A549 (cell line): ENCODE results near the gene SERTAD2. TPM values are rescaled to one million over a fixed set of nuclear protein-coding genes. Genes with fewer than 3 reads are reported as not detected.

Experiments used
- ATAC-seq, 2 experiments: fragments of 200-7000 bp in 1 of 2; fragments of >200 bp in 1 of 2; cut with Nextera tagmentation in 1 of 2; cut with Tn5 transposase in 1 of 2; 3 replicates each; pipeline versions ENCODE4 v1.8.0 to v1.9.1; 2018 to 2020; ENCODE audit warnings: mild to moderate bottlenecking in 1 of 2, moderate library complexity in 1 of 2
- CTCF ChIA-PET: fragments of 300-600 bp; sonication (Branson Sonifier 250); formaldehyde crosslinking; extraction: SDS; loops from one replicate; lab custom pipeline; 2021; ENCODE audit warnings: antibody characterized with exemption, inconsistent platforms; lab: Yijun Ruan, JAX
- POLR2A ChIA-PET: fragments of 350-600 bp; formaldehyde crosslinking; extraction: SDS; loops from one replicate; lab custom pipeline; 2021; ENCODE audit warnings: antibody characterized with exemption, inconsistent platforms; lab: Yijun Ruan, JAX
- DNase-seq, 2 experiments: peaks; one replicate each; pipeline versions ENCODE4 v3.0.0 to v3.0.0-alpha.2; 2011 to 2016; ENCODE audit warnings: low read depth in 1 of 2, low spot score in 1 of 2
- FAIRE-seq: peaks from 2 replicates; lab custom pipeline; 2011; peaks lifted over from hg19 to GRCh38; lab: Jason Lieb, UNC
- H3K27ac ChIP-seq, 2 experiments: fragments of >200 bp; sonication (Bioruptor Twin); formaldehyde crosslinking; 3 replicates each; pipeline ENCODE4 v1.5.1; 2016 to 2017
- H3K4me1 ChIP-seq: fragments of >200 bp; sonication (Bioruptor Twin); formaldehyde crosslinking; 3 replicates; pipeline ENCODE4 v1.6.1; 2016
- H3K4me2 ChIP-seq: fragments of >200 bp; sonication (Bioruptor Twin); formaldehyde crosslinking; 3 replicates; pipeline ENCODE4 v1.6.1; 2016
- H3K4me3 ChIP-seq: fragments of >200 bp; sonication (Bioruptor Twin); formaldehyde crosslinking; 3 replicates; pipeline ENCODE4 v1.5.1; 2016
- H3K9me3 ChIP-seq: fragments of >200 bp; sonication (Bioruptor Twin); formaldehyde crosslinking; 3 replicates; pipeline ENCODE4 v1.6.1; 2016
- CBX2 ChIP-seq: fragments of 200-600 bp; sonication (generic); IDR thresholded peaks from 2 replicates; pipeline ENCODE4 v1.6.1; 2016; ENCODE audit warnings: low read depth, mild to moderate bottlenecking, borderline replicate concordance
- CBX8 ChIP-seq: fragments of 200-600 bp; sonication (generic); IDR thresholded peaks from 2 replicates; pipeline ENCODE4 v1.6.1; 2016
- CEBPB ChIP-seq, 2 experiments: fragments of >200 bp in 1 of 2; sonication (Bioruptor Twin) in 1 of 2; formaldehyde crosslinking in 1 of 2; IDR thresholded peaks; 2 replicates each; pipeline ENCODE4 v1.6.1; 2012 to 2016
- EHMT2 ChIP-seq: fragments of 200-600 bp; sonication (generic); IDR thresholded peaks from 2 replicates; pipeline ENCODE4 v1.6.1; 2016; ENCODE audit warnings: antibody characterized with exemption, low read depth, mild to moderate bottlenecking, moderate library complexity
- ESRRA ChIP-seq: fragments of 150-350 bp; IDR thresholded peaks from 2 replicates; pipeline ENCODE4 v1.6.1; 2014; ENCODE audit warnings: mild to moderate bottlenecking, low read length, borderline replicate concordance
- FOSB ChIP-seq: fragments of 250-450 bp; sonication (Bioruptor Pico); IDR thresholded peaks from 2 replicates; pipeline ENCODE4 v1.5.0; 2020; ENCODE audit warnings: mild to moderate bottlenecking, moderate library complexity
- FOSL2 ChIP-seq, 2 experiments: fragments of 450-650 bp in 1 of 2; fragments of >200 bp in 1 of 2; sonication (Bioruptor Twin) in 1 of 2; formaldehyde crosslinking; IDR thresholded peaks; 2 replicates each; pipeline versions ENCODE4 v1.5.0 to v1.6.1; 2016 to 2020; ENCODE audit warnings: mild to moderate bottlenecking in 1 of 2, moderate library complexity in 1 of 2
- HEYL ChIP-seq: fragments of 250-450 bp; sonication (Bioruptor Pico); IDR thresholded peaks from 2 replicates; pipeline ENCODE4 v1.8.0; 2021; ENCODE audit warnings: mild to moderate bottlenecking, moderate library complexity
- MAFK ChIP-seq: fragments of 450-650 bp; IDR thresholded peaks from 2 replicates; pipeline ENCODE4 v1.6.1; 2014; ENCODE audit not compliant: partially characterized antibody
- NPAS2 ChIP-seq: fragments of 250-450 bp; sonication (Bioruptor Pico); IDR thresholded peaks from 2 replicates; pipeline ENCODE4 v1.8.0; 2022; ENCODE audit warnings: mild to moderate bottlenecking, moderate library complexity, borderline replicate concordance
- POLR2A ChIP-seq: IDR thresholded peaks from 2 replicates; pipeline ENCODE4 v1.6.1; 2012; ENCODE audit warnings: mild to moderate bottlenecking, low read length
- POLR2AphosphoS2 ChIP-seq: conservative IDR thresholded peaks from 2 replicates; pipeline ENCODE4 v1.6.1; 2012; ENCODE audit warnings: low read length, improper control_type of control experiment, inconsistent platforms
- RCOR1 ChIP-seq: fragments of 150-350 bp; IDR thresholded peaks from 2 replicates; pipeline ENCODE4 v1.6.1; 2014; ENCODE audit warnings: antibody characterized with exemption, low read length, low read depth
- RFX5 ChIP-seq: fragments of 450-650 bp; IDR thresholded peaks from 2 replicates; pipeline ENCODE4 v1.7.1; 2014; ENCODE audit warnings: antibody characterized with exemption, mild to moderate bottlenecking, moderate library complexity
- SMC3 ChIP-seq: fragments of >200 bp; sonication (Bioruptor Twin); formaldehyde crosslinking; IDR thresholded peaks from 3 replicates; pipeline ENCODE4 v1.6.1; 2018; ENCODE audit warnings: inconsistent platforms
- SREBF2 ChIP-seq: fragments of 450-650 bp; IDR thresholded peaks from 2 replicates; pipeline ENCODE4 v1.6.1; 2014; ENCODE audit warnings: mild to moderate bottlenecking, moderate library complexity
- ZC3H11A ChIP-seq: fragments of 450-650 bp; IDR thresholded peaks from 2 replicates; pipeline ENCODE4 v1.6.1; 2014; ENCODE audit warnings: antibody characterized with exemption, mild to moderate bottlenecking
- ZNF302 ChIP-seq: fragments of 250-450 bp; sonication (Bioruptor Pico); IDR thresholded peaks from 2 replicates; pipeline ENCODE4 v1.9.0; 2021; ENCODE audit warnings: inconsistent platforms, mild to moderate bottlenecking, moderate library complexity
- WGBS: methylation state at CpG from one replicate; pipeline ENCODE4 v1.1.6; 2017; ENCODE audit errors: missing lambda C conversion rate; 5-methylcytosine and 5-hydroxymethylcytosine counted together
- polyA plus RNA-seq, 4 experiments: library from polyadenylated mRNA; depleted of rRNA in 3 of 4; stranded (reverse); fragments of >200 nt; fragmentation: RNase III in 1 of 4; extraction: RNeasy Plus Mini Kit Qiagen cat#74134 plus additional on column Dnase treatment in 1 of 4; gene quantifications; 2 replicates in 3 of 4; 3 replicates in 1 of 4; pipeline ENCODE4 v1.2.3, GENCODE V29; 2011 to 2017
- TF ChIP-seq, protein P1 (sequence below): fragments of 250-450 bp; sonication (Bioruptor Pico); IDR thresholded peaks from 2 replicates; pipeline ENCODE4 v1.5.0; 2021; ENCODE audit warnings: mild to moderate bottlenecking, moderate library complexity, borderline replicate concordance
- TF ChIP-seq, protein P2 (sequence below): fragments of 250-450 bp; sonication (Bioruptor Pico); IDR thresholded peaks from 2 replicates; pipeline ENCODE4 v1.5.0; 2020; ENCODE audit warnings: low read depth, mild to moderate bottlenecking, moderate library complexity
- TF ChIP-seq, protein P3 (sequence below): fragments of >200 bp; sonication (Bioruptor Twin); formaldehyde crosslinking; IDR thresholded peaks from 3 replicates; pipeline ENCODE4 v1.5.1; 2016

Gene SERTAD2
- polyA plus RNA-seq, 2 of the 4 experiments (the other 2 are of a cell fraction) = 11.8 TPM

DNA sequence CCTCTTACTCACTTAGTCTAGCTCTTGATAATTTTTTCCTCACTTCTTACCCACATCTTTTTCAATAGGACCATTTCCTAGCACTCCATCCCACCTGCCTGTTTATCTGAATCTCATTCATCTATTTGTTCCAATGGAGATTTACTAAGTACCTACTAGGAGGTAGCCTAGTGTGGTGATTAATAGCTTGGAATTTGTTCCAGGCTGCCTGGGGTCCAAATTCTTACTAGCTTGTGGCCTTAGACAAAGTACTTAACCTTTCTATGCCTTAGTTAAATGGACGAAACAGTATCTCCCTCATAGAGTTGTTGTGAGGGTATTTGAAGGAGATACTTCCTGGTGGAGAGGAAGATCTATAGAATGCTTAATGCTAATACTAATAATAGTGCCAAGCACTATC, 42.9 kb upstream of the SERTAD2 start (continued):
- no peak for TF ChIP-seq CBX2
- TF ChIP-seq RFX5 = no peak
- no peak for TF ChIP-seq NPAS2 (CRISPR knock-in tag)
- no peak for TF ChIP-seq ESRRA
- TF ChIP-seq, protein P1, sequence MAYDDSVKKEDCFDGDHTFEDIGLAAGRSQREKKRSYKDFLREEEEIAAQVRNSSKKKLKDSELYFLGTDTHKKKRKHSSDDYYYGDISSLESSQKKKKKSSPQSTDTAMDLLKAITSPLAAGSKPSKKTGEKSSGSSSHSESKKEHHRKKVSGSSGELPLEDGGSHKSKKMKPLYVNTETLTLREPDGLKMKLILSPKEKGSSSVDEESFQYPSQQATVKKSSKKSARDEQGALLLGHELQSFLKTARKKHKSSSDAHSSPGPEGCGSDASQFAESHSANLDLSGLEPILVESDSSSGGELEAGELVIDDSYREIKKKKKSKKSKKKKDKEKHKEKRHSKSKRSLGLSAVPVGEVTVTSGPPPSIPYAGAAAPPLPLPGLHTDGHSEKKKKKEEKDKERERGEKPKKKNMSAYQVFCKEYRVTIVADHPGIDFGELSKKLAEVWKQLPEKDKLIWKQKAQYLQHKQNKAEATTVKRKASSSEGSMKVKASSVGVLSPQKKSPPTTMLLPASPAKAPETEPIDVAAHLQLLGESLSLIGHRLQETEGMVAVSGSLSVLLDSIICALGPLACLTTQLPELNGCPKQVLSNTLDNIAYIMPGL = no peak
- no peak for TF ChIP-seq ZC3H11A
- TF ChIP-seq HEYL (CRISPR knock-in tag) = no peak
- TF ChIP-seq EHMT2 = no peak
- TF ChIP-seq CEBPB (IDR thresholded peaks at IDR 0.05) = no peak
- TF ChIP-seq SREBF2 = no peak

DNA sequence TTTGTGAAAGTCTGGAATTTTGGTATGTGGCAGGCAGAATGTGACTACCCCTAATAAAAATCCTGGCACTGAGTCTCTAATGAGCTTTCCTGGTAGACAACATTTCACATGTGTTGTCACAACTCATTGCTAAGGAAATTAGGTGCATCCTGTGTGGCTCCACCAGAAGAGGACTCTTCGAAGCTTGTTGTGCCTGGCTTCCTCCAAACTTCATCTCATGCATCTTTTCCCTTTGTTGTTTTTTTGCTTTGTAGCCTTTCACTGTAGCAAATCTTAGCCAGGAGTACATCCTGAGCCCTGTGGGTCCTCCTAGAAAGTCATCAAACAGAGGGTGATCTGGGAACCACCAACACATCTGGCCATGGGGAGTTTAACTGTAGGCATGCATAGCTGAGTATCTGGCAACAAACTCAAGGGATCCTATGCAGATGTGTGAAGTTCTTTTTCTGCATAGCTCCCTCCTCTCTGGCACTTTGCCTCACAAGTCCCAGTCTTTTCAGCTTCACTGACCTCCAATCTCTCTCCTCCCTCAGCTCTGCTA, 42.1 kb upstream of the SERTAD2 start:
- ChIA-PET POLR2A (interaction anchor here (1.6 kb wide), 1 partner anchor 40 kb away, joined by 4 read pairs; no protein-coding TSS in a partner anchor), CTCF (interaction anchor here (0.6 to 1.9 kb wide), 12 partner anchors 8 to 173 kb away, joined by 3 to 6 read pairs (median 4); no protein-coding TSS in a partner anchor)
- H3K4me1 ChIP-seq = peaks cover 20% of the 10 kb centered on the region
- no peak overlapping the region for H3K4me3 ChIP-seq
- 87% methylated on average over 1 of the region's 1 CpG for WGBS
- no peak overlapping the region for H3K27ac ChIP-seq
- H3K4me2 ChIP-seq = no peak overlapping the region
- ATAC-seq (no peak), DNase-seq (no peak), FAIRE-seq (no peak)
- no peaks in the 10 kb centered on the region for H3K9me3 ChIP-seq
- TF ChIP-seq CBX8 = no peak
- no peak for TF ChIP-seq SMC3
- TF ChIP-seq, protein P2, sequence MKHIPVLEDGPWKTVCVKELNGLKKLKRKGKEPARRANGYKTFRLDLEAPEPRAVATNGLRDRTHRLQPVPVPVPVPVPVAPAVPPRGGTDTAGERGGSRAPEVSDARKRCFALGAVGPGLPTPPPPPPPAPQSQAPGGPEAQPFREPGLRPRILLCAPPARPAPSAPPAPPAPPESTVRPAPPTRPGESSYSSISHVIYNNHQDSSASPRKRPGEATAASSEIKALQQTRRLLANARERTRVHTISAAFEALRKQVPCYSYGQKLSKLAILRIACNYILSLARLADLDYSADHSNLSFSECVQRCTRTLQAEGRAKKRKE = no peak
- no peak for TF ChIP-seq MAFK
- no peak for TF ChIP-seq POLR2A
- TF ChIP-seq ZNF302 (CRISPR knock-in tag) = no peak
- TF ChIP-seq POLR2AphosphoS2 = no peak
- TF ChIP-seq FOSB (CRISPR knock-in tag) = no peak
- TF ChIP-seq, protein P3, sequence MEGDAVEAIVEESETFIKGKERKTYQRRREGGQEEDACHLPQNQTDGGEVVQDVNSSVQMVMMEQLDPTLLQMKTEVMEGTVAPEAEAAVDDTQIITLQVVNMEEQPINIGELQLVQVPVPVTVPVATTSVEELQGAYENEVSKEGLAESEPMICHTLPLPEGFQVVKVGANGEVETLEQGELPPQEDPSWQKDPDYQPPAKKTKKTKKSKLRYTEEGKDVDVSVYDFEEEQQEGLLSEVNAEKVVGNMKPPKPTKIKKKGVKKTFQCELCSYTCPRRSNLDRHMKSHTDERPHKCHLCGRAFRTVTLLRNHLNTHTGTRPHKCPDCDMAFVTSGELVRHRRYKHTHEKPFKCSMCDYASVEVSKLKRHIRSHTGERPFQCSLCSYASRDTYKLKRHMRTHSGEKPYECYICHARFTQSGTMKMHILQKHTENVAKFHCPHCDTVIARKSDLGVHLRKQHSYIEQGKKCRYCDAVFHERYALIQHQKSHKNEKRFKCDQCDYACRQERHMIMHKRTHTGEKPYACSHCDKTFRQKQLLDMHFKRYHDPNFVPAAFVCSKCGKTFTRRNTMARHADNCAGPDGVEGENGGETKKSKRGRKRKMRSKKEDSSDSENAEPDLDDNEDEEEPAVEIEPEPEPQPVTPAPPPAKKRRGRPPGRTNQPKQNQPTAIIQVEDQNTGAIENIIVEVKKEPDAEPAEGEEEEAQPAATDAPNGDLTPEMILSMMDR = no peak
- no peak for TF ChIP-seq FOSL2 (IDR thresholded peaks at IDR 0.05)
- no peak for TF ChIP-seq FOSL2 (CRISPR knock-in tag; IDR thresholded peaks at IDR 0.05)
- TF ChIP-seq, protein P1 = no peak
- no peak for TF ChIP-seq RCOR1
- TF ChIP-seq EHMT2 = no peak
